C4-2B (cell line): ENCODE measurements around the gene MAP7D1.

Experiments used
- ZFX ChIP-seq: fragments of 450-650 bp; IDR thresholded peaks from 2 replicates; pipeline ENCODE4 v1.6.1; 2017
- TF ChIP-seq, protein P1 (sequence below): fragments of 450-650 bp; conservative IDR thresholded peaks from 2 replicates; pipeline ENCODE4 v1.5.1; 2017; ENCODE audit warnings: mild to moderate bottlenecking

DNA sequence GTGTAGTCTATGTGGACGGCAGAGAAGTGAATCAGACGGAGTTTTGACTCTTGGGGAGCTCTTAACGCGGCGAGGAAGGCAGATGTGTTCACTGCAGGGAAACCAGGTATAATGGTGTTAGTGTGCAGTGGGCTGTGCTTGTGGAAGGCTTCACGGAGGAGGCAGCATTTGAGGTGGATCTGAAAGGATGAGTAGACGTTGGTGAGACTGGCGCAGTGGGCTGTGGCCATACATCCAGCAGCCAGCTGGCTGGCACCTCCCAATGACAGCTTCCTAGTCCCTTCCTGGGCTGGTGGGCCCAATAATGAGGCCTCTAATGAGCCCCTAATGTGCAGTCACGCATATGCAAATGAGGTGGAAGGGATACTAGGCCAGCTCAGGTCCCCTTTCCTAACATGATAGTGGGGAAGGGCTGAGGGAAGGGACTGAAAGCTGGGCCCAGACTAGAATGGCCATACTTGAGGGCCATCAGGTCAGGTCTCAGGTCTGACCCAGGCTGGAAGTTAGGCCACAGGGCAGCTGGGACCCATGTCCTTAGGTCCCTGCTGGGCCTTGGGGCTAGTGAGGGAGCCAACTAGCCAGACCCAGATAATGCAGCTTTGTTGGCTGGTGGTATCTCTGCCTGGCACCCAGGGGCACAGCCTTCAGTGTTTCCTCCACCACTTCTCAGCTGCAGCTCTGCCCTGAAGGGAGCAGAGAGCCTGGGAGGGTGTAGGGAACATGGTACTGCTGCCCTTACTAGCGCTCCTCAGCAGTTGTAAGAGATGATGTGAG is 3.8 kb downstream of the MAP7D1 start:
- TF ChIP-seq, protein P1, sequence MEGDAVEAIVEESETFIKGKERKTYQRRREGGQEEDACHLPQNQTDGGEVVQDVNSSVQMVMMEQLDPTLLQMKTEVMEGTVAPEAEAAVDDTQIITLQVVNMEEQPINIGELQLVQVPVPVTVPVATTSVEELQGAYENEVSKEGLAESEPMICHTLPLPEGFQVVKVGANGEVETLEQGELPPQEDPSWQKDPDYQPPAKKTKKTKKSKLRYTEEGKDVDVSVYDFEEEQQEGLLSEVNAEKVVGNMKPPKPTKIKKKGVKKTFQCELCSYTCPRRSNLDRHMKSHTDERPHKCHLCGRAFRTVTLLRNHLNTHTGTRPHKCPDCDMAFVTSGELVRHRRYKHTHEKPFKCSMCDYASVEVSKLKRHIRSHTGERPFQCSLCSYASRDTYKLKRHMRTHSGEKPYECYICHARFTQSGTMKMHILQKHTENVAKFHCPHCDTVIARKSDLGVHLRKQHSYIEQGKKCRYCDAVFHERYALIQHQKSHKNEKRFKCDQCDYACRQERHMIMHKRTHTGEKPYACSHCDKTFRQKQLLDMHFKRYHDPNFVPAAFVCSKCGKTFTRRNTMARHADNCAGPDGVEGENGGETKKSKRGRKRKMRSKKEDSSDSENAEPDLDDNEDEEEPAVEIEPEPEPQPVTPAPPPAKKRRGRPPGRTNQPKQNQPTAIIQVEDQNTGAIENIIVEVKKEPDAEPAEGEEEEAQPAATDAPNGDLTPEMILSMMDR: no peak
- no peak for TF ChIP-seq ZFX
